HG02943 (cell line): ENCODE results near the gene SGTA.
"Not testable (repeated sequence)": the region's sequence is repeated elsewhere in the genome, so short reads cannot be mapped to it uniquely, and the experiment has no call there.

ENCODE experiments used
- ATAC-seq: cut with Tn5 transposase; IDR thresholded peaks from one replicate; pipeline ENCODE4 v1.9.1; 2021; ENCODE audit warnings: mild to moderate bottlenecking, low read depth, moderate library complexity; ENCODE audit not compliant: unreplicated experiment

SGTA gene

GRCh38 chr19:2782936-2783780 is at the start of gene SGTA:
Gene SGTA, minus strand, starts transcription at chr19:2783273. Its CDS starts 14,205 bp downstream, at chr19:2769068.
- ATAC-seq: peak; percentile 66

- ATAC-seq: no peak
These were observed 44.9 kb upstream of the SGTA start for GRCh38 chr19:2827840-2828489.

- no peak for ATAC-seq
These were observed 43.9 kb upstream of the SGTA start for GRCh38 chr19:2827022-2827421.

GRCh38 chr19:2824129-2824528 is 41.1 kb upstream of the SGTA start:
- ATAC-seq: no peak

GRCh38 chr19:2823646-2824045 is 40.6 kb upstream of the SGTA start:
- ATAC-seq: no peak

- no peak for ATAC-seq
These were observed 39.8 kb upstream of the SGTA start for GRCh38 chr19:2822846-2823245.

- ATAC-seq: peak; percentile 40
These were observed 37.1 kb upstream of the SGTA start for GRCh38 chr19:2820112-2820702.

- peak; percentile 85 for ATAC-seq
These were observed 36.6 kb upstream of the SGTA start, which contains the start of gene ZNF554 for GRCh38 chr19:2819540-2820111. Gene ZNF554, plus strand, starts transcription at chr19:2819868. Its CDS starts 204 bp downstream, at chr19:2820072.

GRCh38 chr19:2817237-2817829 is 34.3 kb upstream of the SGTA start:
- not testable (repeated sequence) for ATAC-seq

- no peak for ATAC-seq
These were observed 33.6 kb upstream of the SGTA start for GRCh38 chr19:2816641-2817040.

GRCh38 chr19:2815923-2816322 is 32.9 kb upstream of the SGTA start:
- no peak for ATAC-seq

- no peak for ATAC-seq
These were observed 32.1 kb upstream of the SGTA start for GRCh38 chr19:2815191-2815614.

- ATAC-seq: no peak
These were observed 31.4 kb upstream of the SGTA start for GRCh38 chr19:2814426-2814825.

GRCh38 chr19:2813235-2814160 is 30.4 kb upstream of the SGTA start:
- ATAC-seq: no peak

- ATAC-seq: no peak
These were observed 29.6 kb upstream of the SGTA start for GRCh38 chr19:2812414-2813234.

GRCh38 chr19:2811735-2812413 is 28.8 kb upstream of the SGTA start:
- no peak for ATAC-seq

GRCh38 chr19:2811221-2811722 is 28.2 kb upstream of the SGTA start:
- no peak for ATAC-seq
